Activated CD8-positive, alpha-beta memory T cell treated with anti-CD3 and anti-CD28 coated beads, Interleukin-2, amount 50 U/mL, for 48 hours (primary cell): ENCODE results near the gene CADPS2.
"Not testable (repeated sequence)": the region's sequence is repeated elsewhere in the genome, so short reads cannot be mapped to it uniquely, and the experiment has no call there.

Source experiments
- DNase-seq: peaks from one replicate; pipeline ENCODE4 v3.0.0-alpha.2; 2020

The CADPS2 gene

GRCh38 chr7:122304996-122305421, 581.3 kb downstream of the CADPS2 start:
- DNase-seq, result no peak

- DNase-seq, result peak; percentile 49
Observed at GRCh38 chr7:122304319-122304975, 581.8 kb downstream of the CADPS2 start, which contains the start of gene FEZF1. TSS of gene FEZF1 (minus strand) at chr7:122304750. CDS start at chr7:122304437, 313 bp downstream.

- DNase-seq, result no peak
Observed at GRCh38 chr7:122303531-122304318, 582.5 kb downstream of the CADPS2 start.

GRCh38 chr7:122302761-122303530, 583.3 kb downstream of the CADPS2 start:
- no peak for DNase-seq

- DNase-seq, result peak; percentile 50
Observed at GRCh38 chr7:122301858-122302760, 584.2 kb downstream of the CADPS2 start.

- DNase-seq, result no peak
Observed at GRCh38 chr7:122300956-122301833, 585.1 kb downstream of the CADPS2 start.

- DNase-seq, result no peak
Observed at GRCh38 chr7:122300211-122300932, 585.9 kb downstream of the CADPS2 start.

GRCh38 chr7:122299624-122300210, 586.5 kb downstream of the CADPS2 start:
- no peak for DNase-seq

- no peak for DNase-seq
Observed at GRCh38 chr7:122298618-122299017, 587.6 kb downstream of the CADPS2 start.

GRCh38 chr7:122298131-122298530, 588.1 kb downstream of the CADPS2 start:
- DNase-seq, result no peak

GRCh38 chr7:122291189-122291588, 595.1 kb downstream of the CADPS2 start:
- DNase-seq, result no peak

GRCh38 chr7:122290476-122290875, 595.8 kb downstream of the CADPS2 start:
- no peak for DNase-seq

GRCh38 chr7:122289426-122289825, 596.8 kb downstream of the CADPS2 start:
- DNase-seq, result no peak

GRCh38 chr7:122284608-122285007, 601.7 kb downstream of the CADPS2 start:
- DNase-seq, result not testable (repeated sequence)

GRCh38 chr7:122273117-122273516, 613.1 kb downstream of the CADPS2 start:
- DNase-seq, result no peak

GRCh38 chr7:122269241-122269640, 617.0 kb downstream of the CADPS2 start:
- DNase-seq, result no peak
